GM12874 (cell line): ENCODE results near the gene MYL10.

Source experiments
- TF ChIP-seq, protein P1 (sequence below): IDR thresholded peaks from 2 replicates; pipeline ENCODE4 v1.5.1; 2011; ENCODE audit warnings: low read depth, mild to moderate bottlenecking, control low read depth, low read length, moderate library complexity; ENCODE audit not compliant: insufficient read depth

The MYL10 gene

DNA sequence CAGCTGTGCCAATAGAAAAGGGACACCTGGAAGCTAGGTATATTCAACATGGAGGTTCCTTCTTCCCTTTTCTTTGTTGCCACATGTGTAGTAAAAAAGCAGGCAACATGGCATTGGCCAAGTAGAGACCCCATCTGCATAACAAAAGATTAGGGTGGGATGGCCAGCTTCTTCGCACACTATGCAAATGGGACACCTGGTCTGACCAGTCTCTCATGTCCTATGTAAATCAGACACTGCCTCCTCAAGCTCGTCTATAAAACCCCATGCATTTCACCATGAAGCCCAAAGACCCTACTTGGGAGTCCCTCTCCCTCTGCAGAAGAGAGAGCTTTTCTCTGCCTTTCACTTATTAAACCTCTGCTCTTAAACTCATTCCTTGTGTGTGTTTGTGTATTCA lies 53.9 kb downstream of the MYL10 start:
- TF ChIP-seq, protein P1, sequence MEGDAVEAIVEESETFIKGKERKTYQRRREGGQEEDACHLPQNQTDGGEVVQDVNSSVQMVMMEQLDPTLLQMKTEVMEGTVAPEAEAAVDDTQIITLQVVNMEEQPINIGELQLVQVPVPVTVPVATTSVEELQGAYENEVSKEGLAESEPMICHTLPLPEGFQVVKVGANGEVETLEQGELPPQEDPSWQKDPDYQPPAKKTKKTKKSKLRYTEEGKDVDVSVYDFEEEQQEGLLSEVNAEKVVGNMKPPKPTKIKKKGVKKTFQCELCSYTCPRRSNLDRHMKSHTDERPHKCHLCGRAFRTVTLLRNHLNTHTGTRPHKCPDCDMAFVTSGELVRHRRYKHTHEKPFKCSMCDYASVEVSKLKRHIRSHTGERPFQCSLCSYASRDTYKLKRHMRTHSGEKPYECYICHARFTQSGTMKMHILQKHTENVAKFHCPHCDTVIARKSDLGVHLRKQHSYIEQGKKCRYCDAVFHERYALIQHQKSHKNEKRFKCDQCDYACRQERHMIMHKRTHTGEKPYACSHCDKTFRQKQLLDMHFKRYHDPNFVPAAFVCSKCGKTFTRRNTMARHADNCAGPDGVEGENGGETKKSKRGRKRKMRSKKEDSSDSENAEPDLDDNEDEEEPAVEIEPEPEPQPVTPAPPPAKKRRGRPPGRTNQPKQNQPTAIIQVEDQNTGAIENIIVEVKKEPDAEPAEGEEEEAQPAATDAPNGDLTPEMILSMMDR = no peak

DNA sequence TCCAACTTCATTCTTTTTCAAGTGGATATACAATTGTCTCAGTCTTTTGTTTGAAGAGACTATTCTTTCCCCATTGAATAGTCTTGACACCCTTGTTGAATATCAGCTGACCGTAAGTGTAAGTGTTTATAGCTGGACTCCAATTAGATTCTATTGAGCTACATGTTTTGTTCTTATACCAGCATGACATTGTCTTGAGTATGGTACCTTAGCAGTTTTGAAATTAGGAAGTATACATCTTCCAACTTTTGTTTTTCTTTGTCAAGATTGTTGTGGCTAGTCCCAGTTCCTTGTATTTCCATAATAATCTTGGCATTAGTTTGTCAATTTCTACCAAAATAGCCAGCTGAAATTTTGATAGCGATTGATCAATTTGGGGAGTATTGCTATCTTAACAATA lies 56.9 kb downstream of the MYL10 start:
- TF ChIP-seq, protein P1 = no peak

DNA sequence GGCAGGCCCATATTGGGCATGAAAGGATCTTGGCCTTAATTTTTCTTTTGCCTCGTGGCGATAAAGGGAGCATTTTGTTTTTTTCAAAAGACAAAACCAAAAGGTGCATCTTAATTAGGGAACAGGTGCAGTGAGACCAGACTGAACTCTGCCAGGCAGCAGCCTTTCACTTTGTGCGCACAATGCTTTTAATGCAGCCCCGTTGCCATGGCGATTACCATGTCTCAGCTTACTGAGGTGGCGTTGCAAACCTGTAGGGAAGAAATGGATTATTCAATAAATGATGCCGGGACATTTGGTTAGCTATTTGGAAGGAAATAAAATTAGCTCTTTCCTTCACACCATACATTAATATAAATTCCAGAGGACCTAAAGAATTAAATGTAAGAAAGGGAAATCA lies 61.9 kb downstream of the MYL10 start:
- TF ChIP-seq, protein P1 = no peak

DNA sequence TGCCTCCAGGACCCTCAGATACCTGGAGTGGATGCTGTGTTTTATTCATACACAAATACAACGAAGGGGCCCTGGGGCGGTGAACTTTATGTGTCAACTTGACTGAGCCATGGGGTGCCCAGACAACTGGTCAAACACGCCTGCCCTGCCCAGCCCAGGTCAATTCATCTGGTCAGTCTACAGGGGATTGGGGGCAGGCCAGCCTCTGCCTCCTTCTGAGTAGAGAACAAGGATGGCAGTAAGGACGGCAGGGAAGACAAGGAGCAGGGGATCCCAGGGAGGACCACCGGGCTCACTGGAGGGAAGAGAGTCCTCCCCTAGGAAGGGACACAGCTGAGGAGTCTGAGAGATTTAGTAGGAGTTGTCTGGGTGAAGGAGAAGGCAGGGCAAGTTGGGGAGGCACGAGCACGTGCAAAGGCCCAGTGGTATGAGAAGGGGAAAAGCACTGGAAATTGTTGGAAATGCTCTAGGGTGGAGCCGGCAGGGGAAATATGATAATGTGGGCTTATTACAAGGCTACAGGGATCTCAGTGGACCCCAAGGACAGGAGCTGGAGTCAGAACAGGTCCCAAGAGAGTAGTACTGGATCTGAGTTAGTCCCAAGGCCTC lies 63.4 kb downstream of the MYL10 start:
- TF ChIP-seq, protein P1 = no peak

DNA sequence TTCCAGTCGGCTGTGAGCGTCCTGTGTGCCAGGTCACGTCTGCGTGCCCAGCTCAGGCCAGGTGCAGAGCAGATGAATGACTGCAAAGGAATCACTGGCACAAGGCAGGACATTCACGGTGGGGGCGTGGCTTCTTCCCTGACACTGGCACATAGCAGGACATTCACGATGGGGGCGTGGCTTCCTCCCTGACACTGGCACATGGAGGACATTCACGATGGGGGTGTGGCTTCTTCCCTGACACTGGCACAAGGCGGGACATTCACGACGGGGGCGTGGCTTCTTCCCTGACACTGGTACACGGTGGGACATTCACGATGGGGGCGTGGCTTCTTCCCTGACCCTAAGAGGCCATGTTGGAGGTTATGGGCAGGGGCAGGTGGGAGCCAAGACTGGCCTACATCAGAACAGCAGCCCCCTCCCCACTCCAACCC lies 64.3 kb downstream of the MYL10 start:
- TF ChIP-seq, protein P1 = no peak

DNA sequence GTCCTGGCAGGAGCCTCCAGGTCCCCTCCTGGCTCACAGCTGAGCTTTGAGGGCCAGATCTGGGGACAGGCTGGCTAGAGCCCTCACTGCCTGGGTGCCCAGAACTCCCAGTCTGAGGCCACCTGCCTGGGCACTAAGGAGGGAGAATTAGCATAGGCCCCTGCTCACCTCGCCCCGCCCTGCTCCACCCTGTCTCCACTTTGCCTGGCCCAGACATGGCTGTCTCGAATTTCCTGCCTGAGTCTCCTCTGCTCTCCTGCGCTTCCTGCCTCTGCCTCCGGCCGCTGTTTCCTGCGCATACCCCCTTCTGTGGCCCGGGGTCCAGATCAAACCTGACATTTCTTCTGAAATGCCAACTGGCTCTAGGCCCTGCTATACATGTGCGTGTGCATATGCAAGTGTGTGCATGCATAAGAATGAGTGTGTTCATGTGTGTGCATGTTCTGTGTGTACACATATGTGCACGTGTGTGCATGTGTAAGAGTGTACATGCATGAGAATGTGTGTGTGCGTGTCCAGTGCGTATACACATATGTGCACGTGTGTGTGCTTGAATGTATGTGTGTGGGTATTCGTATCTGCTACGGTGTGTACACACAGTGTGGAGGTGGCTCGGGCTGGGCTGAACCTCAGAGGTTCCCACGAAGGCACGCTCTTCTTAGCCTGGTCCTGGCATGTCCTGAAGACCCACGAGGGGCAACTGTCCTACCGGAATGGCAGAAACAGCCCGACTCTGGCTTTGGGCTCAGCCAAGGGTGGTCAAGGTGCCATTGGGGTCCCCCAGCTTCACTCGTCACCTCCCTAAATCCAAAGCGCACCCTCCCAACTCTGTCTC lies 64.9 kb downstream of the MYL10 start:
- TF ChIP-seq, protein P1 = no peak
